Peyer's patch (tissue), 4 donors: ENCODE data around the gene SYNC. TPM values are rescaled to one million over a fixed set of nuclear protein-coding genes. Genes with fewer than 3 reads are reported as not detected.
"Not testable (repeated sequence)": the region's sequence is repeated elsewhere in the genome, so short reads cannot be mapped to it uniquely, and the experiment has no call there.

Source experiments
- DNase-seq, 3 donors: peaks; one replicate each; pipeline ENCODE4 v3.0.0-alpha.2; 2017 to 2019
- H3K27ac ChIP-seq, 4 donors: fragments of 200-600 bp; sonication (generic); one replicate each; pipeline ENCODE4 v1.5.1; 2016 to 2019
- H3K27me3 ChIP-seq, 2 donors: fragments of 200-600 bp; sonication (generic); one replicate each; pipeline ENCODE4 v1.5.1; 2019
- H3K36me3 ChIP-seq, 3 donors: fragments of 200-600 bp; sonication (generic); one replicate each; pipeline ENCODE4 v1.5.1; 2016 to 2019
- H3K4me1 ChIP-seq, 4 donors: fragments of 200-600 bp; sonication (generic); one replicate each; pipeline ENCODE4 v1.5.1; 2016 to 2019
- H3K4me3 ChIP-seq, 4 donors: fragments of 200-600 bp; sonication (generic); 1 replicate in 3 of 4; 2 replicates in 1 of 4; pipeline ENCODE4 v1.5.1; 2016 to 2019; ENCODE audit warnings: mild to moderate bottlenecking in 1 of 4
- H3K9me3 ChIP-seq, 4 donors: fragments of 200-600 bp; sonication (generic); one replicate each; pipeline ENCODE4 v1.5.1; 2016 to 2019; ENCODE audit warnings: mild to moderate bottlenecking in 1 of 4
- CTCF ChIP-seq, 6 experiments: fragments of 450-650 bp in 4 of 6; fragments of 200-600 bp in 2 of 6; sonication (generic) in 1 of 6; IDR thresholded peaks; one replicate each; pipeline ENCODE4 v1.5.1; 2017 to 2019; ENCODE audit warnings: antibody characterized with exemption in 6 of 6, mild to moderate bottlenecking in 3 of 6, moderate library complexity in 1 of 6
- POLR2A ChIP-seq, 2 donors: fragments of 450-650 bp; IDR thresholded peaks; one replicate each; pipeline ENCODE4 v1.5.1; 2017; ENCODE audit warnings: antibody characterized with exemption in 2 of 2, mild to moderate bottlenecking in 2 of 2, moderate library complexity in 2 of 2
- total RNA-seq, 4 donors: library from RNA; depleted of rRNA; stranded (reverse); fragments of >200 nt; gene quantifications; one replicate each; pipeline ENCODE4 v1.1.0, GENCODE V29; 2016

SYNC gene
- total RNA-seq, 4 donors from 2014 or later: 8.3 to 19.8 (median 9.2) TPM

- Histone ChIP-seq H3K4me1 (peaks cover 0 to 24% (median 0%) of the 10 kb centered on the region in 4 donors), H3K27ac (no peak overlapping the region), H3K27me3 (no peaks in the 10 kb centered on the region), H3K36me3 (peaks cover 0 to 3% (median 0%) of the 10 kb centered on the region in 3 donors), H3K4me3 (no peak overlapping the region), H3K9me3 (no peaks in the 10 kb centered on the region)
- TF ChIP-seq POLR2A (IDR thresholded peaks at IDR 0.05): no peak
- no peak for TF ChIP-seq CTCF (IDR thresholded peaks at IDR 0.05)
- DNase-seq: no peak
These were observed 58.1 kb downstream of the SYNC start for GRCh38 chr1:32644426-32644825.

GRCh38 chr1:32642292-32642827 is 60.2 kb downstream of the SYNC start:
- not testable (repeated sequence) for H3K27me3 ChIP-seq, H3K27ac ChIP-seq, H3K36me3 ChIP-seq, H3K9me3 ChIP-seq, H3K4me3 ChIP-seq, DNase-seq
- peaks cover 0 to 13% (median 0%) of the 10 kb centered on the region in 4 donors for H3K4me1 ChIP-seq

- TF ChIP-seq CTCF (IDR thresholded peaks at IDR 0.05): no peak
- no peak for TF ChIP-seq POLR2A (IDR thresholded peaks at IDR 0.05)
- no peaks in the 10 kb centered on the region for H3K9me3 ChIP-seq
- H3K27me3 ChIP-seq: no peaks in the 10 kb centered on the region
- no peak overlapping the region for H3K27ac ChIP-seq
- DNase-seq: no peak
- peaks cover 0 to 6% (median 0%) of the 10 kb centered on the region in 3 donors for H3K36me3 ChIP-seq
- H3K4me3 ChIP-seq: no peak overlapping the region
- no peaks in the 10 kb centered on the region for H3K4me1 ChIP-seq
These were observed 63.0 kb downstream of the SYNC start for GRCh38 chr1:32639489-32640075.

GRCh38 chr1:32636914-32637645 is 65.5 kb downstream of the SYNC start:
- Histone ChIP-seq H3K9me3 (no peaks in the 10 kb centered on the region), H3K27ac (no peak overlapping the region), H3K4me3 (no peak overlapping the region), H3K27me3 (no peaks in the 10 kb centered on the region), H3K4me1 (no peaks in the 10 kb centered on the region), H3K36me3 (peaks cover 0 to 28% (median 0%) of the 10 kb centered on the region in 3 donors)
- DNase-seq: no peak
- TF ChIP-seq CTCF (IDR thresholded peaks at IDR 0.05) (no peak), POLR2A (IDR thresholded peaks at IDR 0.05) (no peak)

GRCh38 chr1:32635508-32636277 is 66.9 kb downstream of the SYNC start:
- H3K27me3 ChIP-seq: no peaks in the 10 kb centered on the region
- no peaks in the 10 kb centered on the region for H3K4me1 ChIP-seq
- H3K27ac ChIP-seq: no peak overlapping the region
- DNase-seq: no peak
- H3K9me3 ChIP-seq: no peaks in the 10 kb centered on the region
- H3K4me3 ChIP-seq: no peak overlapping the region
- TF ChIP-seq CTCF (IDR thresholded peaks at IDR 0.05) (no peak), POLR2A (IDR thresholded peaks at IDR 0.05) (no peak)
- peaks cover 0 to 28% (median 0%) of the 10 kb centered on the region in 3 donors for H3K36me3 ChIP-seq
